Adrenal gland (tissue), 12 donors: ENCODE measurements around the gene KRT76. TPM values are rescaled to one million over a fixed set of nuclear protein-coding genes. Genes with fewer than 3 reads are reported as not detected.

Source experiments
- DNase-seq, 7 donors: peaks; one replicate each; pipeline ENCODE4 v3.0.0-alpha.2; 2019 to 2020
- H3K27ac ChIP-seq, 5 donors: fragments of 200-600 bp; sonication (generic) in 4 of 5; 1 replicate in 3 of 5; 2 replicates in 2 of 5; pipeline versions ENCODE4 v1.5.1 to v1.8.0; 2016 to 2020; ENCODE audit warnings: mild to moderate bottlenecking in 1 of 5
- H3K27me3 ChIP-seq: fragments of 200-600 bp; 2 replicates; pipeline ENCODE4 v1.8.0; 2021
- H3K36me3 ChIP-seq, 2 donors: fragments of 200-600 bp; replicated peaks in 1 of 2; 1 replicate in 1 of 2; 2 replicates in 1 of 2; pipeline versions ENCODE4 v1.5.1 to v1.8.0; 2018 to 2022
- H3K4me1 ChIP-seq, 2 donors: fragments of 200-600 bp; replicated peaks in 1 of 2; 1 replicate in 1 of 2; 2 replicates in 1 of 2; pipeline versions ENCODE4 v1.5.1 to v1.8.0; 2018 to 2021
- H3K4me3 ChIP-seq, 4 donors: fragments of 200-600 bp; sonication (generic) in 3 of 4; one replicate each; pipeline ENCODE4 v1.5.1; 2016 to 2018
- H3K9me3 ChIP-seq, 3 donors: fragments of 200-600 bp; sonication (generic) in 1 of 3; replicated peaks in 1 of 3; 1 replicate in 2 of 3; 2 replicates in 1 of 3; pipeline versions ENCODE4 v1.5.1 to v1.8.0; 2016 to 2021
- CTCF ChIP-seq, 6 experiments: fragments of 450-650 bp in 4 of 6; fragments of 200-600 bp in 2 of 6; sonication (generic) in 1 of 6; IDR thresholded peaks; 1 replicate in 5 of 6; 2 replicates in 1 of 6; pipeline versions ENCODE4 v1.5.1 to v1.8.0; 2016 to 2021; ENCODE audit warnings: antibody characterized with exemption in 6 of 6, mild to moderate bottlenecking in 2 of 6, moderate library complexity in 1 of 6
- POLR2A ChIP-seq, 2 donors: fragments of 450-650 bp; IDR thresholded peaks; one replicate each; pipeline ENCODE4 v1.6.1; 2017; ENCODE audit warnings: antibody characterized with exemption in 2 of 2, mild to moderate bottlenecking in 2 of 2, moderate library complexity in 1 of 2
- WGBS, 4 donors: extraction: QIAGEN DNeasy Blood & Tissue Kit in 2 of 4; methylation state at CpG; one replicate each; pipeline versions ENCODE4 v1.1.5 to v1.1.7; 2013 to 2017; 5-methylcytosine and 5-hydroxymethylcytosine counted together
- intact Hi-C, 2 donors: fragments of 100-400 bp; cut with DNase I; formaldehyde crosslinking; loops; one replicate each; pipeline versions ENCODE4 v1.14.1 to v1.15.0; 2022 to 2023
- polyA plus RNA-seq, 3 donors: library from polyadenylated mRNA; stranded (reverse); fragments of 200-250 nt in 2 of 3; fragments of 350-450 nt in 1 of 3; fragmentation: Illumina TruSeq in 1 of 3; extraction: RNeasy Lipid Tissue Mini Kit (QIAGEN cat#74804) in 1 of 3; gene quantifications; one replicate each; pipeline ENCODE4 v1.2.3, GENCODE V29; 2013 to 2014
- total RNA-seq, 9 donors: library from RNA; depleted of rRNA in 4 of 9; stranded (reverse); fragments of >200 nt in 4 of 9; fragments of 120-200 nt in 1 of 9; fragmentation: NEBNext Ultra II Directional in 1 of 9; extraction: Animal tissue kit (Norgen Biotek cat#: 25700) in 1 of 9; gene quantifications; one replicate each; pipeline versions ENCODE4 v1.1.0 to v1.2.4, GENCODE V29; 2013 to 2023
- donor health status: healthy with polysubstance abuse.
- donor health status: Bipolar disorder and iron deficiency.
- donor health status: DM: yes; HTN: yes; CAD: no.
- donor health status: DM: no; HTN: no; CAD: no.
- donor health status: DM: no; HTN: no; CAD: no.
- donor health status: DM: yes; HTN: yes; CAD: no.

The KRT76 gene
- total and polyA plus RNA-seq, 12 donors = not detected

GRCh38 chr12:52745554-52745953 is 31.6 kb downstream of the KRT76 start:
- no peak for TF ChIP-seq POLR2A (IDR thresholded peaks at IDR 0.05)
- TF ChIP-seq CTCF (IDR thresholded peaks at IDR 0.05) = no peak
- no peaks in the 10 kb centered on the region for H3K4me1 ChIP-seq
- H3K9me3 ChIP-seq = no peaks in the 10 kb centered on the region
- H3K36me3 ChIP-seq = no peaks in the 10 kb centered on the region
- H3K27ac ChIP-seq = no peak overlapping the region
- WGBS, 4 donors = 63 to 82% (median 72%) methylated on average over 5 of the region's 5 CpGs
- no peak overlapping the region for H3K4me3 ChIP-seq
- intact Hi-C loops = no loop called here
- H3K27me3 ChIP-seq = peaks cover 44% of the 10 kb centered on the region
- no peak for DNase-seq

GRCh38 chr12:52744493-52745156 is 32.5 kb downstream of the KRT76 start:
- H3K27me3 ChIP-seq = peaks cover 48% of the 10 kb centered on the region
- no peaks in the 10 kb centered on the region for H3K4me1 ChIP-seq
- H3K36me3 ChIP-seq = no peaks in the 10 kb centered on the region
- intact Hi-C loops = no loop called here
- WGBS, 4 donors = 57 to 69% (median 62%) methylated on average over 1 of the region's 1 CpG; no CpG with 5 or more reads in 1 of the 4 donors
- H3K4me3 ChIP-seq = no peak overlapping the region
- no peak overlapping the region for H3K27ac ChIP-seq
- TF ChIP-seq CTCF (IDR thresholded peaks at IDR 0.05) (no peak), POLR2A (IDR thresholded peaks at IDR 0.05) (no peak)
- no peak for DNase-seq
- H3K9me3 ChIP-seq = no peaks in the 10 kb centered on the region

- TF ChIP-seq CTCF (IDR thresholded peaks at IDR 0.05) (no peak), POLR2A (IDR thresholded peaks at IDR 0.05) (no peak)
- no peak overlapping the region for H3K27ac ChIP-seq
- no peak overlapping the region for H3K4me3 ChIP-seq
- 58 to 96% (median 77%) methylated on average over 1 to 3 of the region's 3 CpGs for WGBS, 4 donors
- no peak for DNase-seq
- H3K9me3 ChIP-seq = no peaks in the 10 kb centered on the region
- intact Hi-C loops = no loop called here
- H3K4me1 ChIP-seq = no peaks in the 10 kb centered on the region
- H3K36me3 ChIP-seq = no peaks in the 10 kb centered on the region
- peaks cover 39% of the 10 kb centered on the region for H3K27me3 ChIP-seq
These were observed 34.2 kb downstream of the KRT76 start for GRCh38 chr12:52742822-52743457.

- TF ChIP-seq POLR2A (IDR thresholded peaks at IDR 0.05) (no peak), CTCF (IDR thresholded peaks at IDR 0.05) (no peak)
- no peaks in the 10 kb centered on the region for H3K4me1 ChIP-seq
- intact Hi-C loops = no loop called here
- DNase-seq = no peak
- no peaks in the 10 kb centered on the region for H3K36me3 ChIP-seq
- H3K4me3 ChIP-seq = no peak overlapping the region
- WGBS, 4 donors = 44 to 71% (median 67%) methylated on average over 3 to 7 of the region's 7 CpGs
- H3K27ac ChIP-seq = no peak overlapping the region
- peaks cover 33% of the 10 kb centered on the region for H3K27me3 ChIP-seq
- H3K9me3 ChIP-seq = no peaks in the 10 kb centered on the region
These were observed 35.0 kb downstream of the KRT76 start for GRCh38 chr12:52742196-52742580.
